Central memory CD8-positive, alpha-beta T cell (primary cell): ENCODE results near the gene PTPRC.

Source experiments
- ATAC-seq: fragments of 150-1000 bp; cut with Tn5 transposase; replicated peaks from 2 replicates; pipeline ENCODE4 v1.10.0; 2022; ENCODE audit warnings: mild to moderate bottlenecking, moderate FRiP score, moderate number of reproducible peaks; ENCODE audit not compliant: poor library complexity, severe bottlenecking; ENCODE audit errors: extremely low read depth
- DNase-seq, 2 donors: peaks; one replicate each; pipeline ENCODE4 v3.0.0; 2021; ENCODE audit warnings: low spot score in 2 of 2
- H3K27ac Mint-ChIP-seq: one replicate; pipeline ENCODE4 v1.8.0; 2022; ENCODE audit warnings: low read depth, mild to moderate bottlenecking, moderate library complexity, mixed read lengths
- H3K27me3 Mint-ChIP-seq: one replicate; pipeline ENCODE4 v1.8.0; 2022; ENCODE audit warnings: mixed read lengths
- H3K36me3 Mint-ChIP-seq: one replicate; pipeline ENCODE4 v1.8.0; 2022; ENCODE audit warnings: mild to moderate bottlenecking, moderate library complexity, mixed read lengths; ENCODE audit not compliant: insufficient read depth
- H3K4me1 Mint-ChIP-seq: one replicate; pipeline ENCODE4 v1.8.0; 2022; ENCODE audit warnings: mixed read lengths
- H3K4me3 Mint-ChIP-seq: one replicate; pipeline ENCODE4 v1.8.0; 2022; ENCODE audit warnings: mild to moderate bottlenecking, moderate library complexity, mixed read lengths
- H3K9me3 Mint-ChIP-seq: one replicate; pipeline ENCODE4 v1.8.0; 2022; ENCODE audit warnings: mixed read lengths

The PTPRC gene

GRCh38 chr1:198805498-198806151 is 166.8 kb downstream of the PTPRC start:
- no peaks in the 10 kb centered on the region for H3K27me3 Mint-ChIP-seq
- H3K4me3 Mint-ChIP-seq, result no peak overlapping the region
- no peaks in the 10 kb centered on the region for H3K9me3 Mint-ChIP-seq
- no peaks in the 10 kb centered on the region for H3K36me3 Mint-ChIP-seq
- ATAC-seq (no peak), DNase-seq (no peak)
- no peak overlapping the region for H3K27ac Mint-ChIP-seq
- H3K4me1 Mint-ChIP-seq, result no peaks in the 10 kb centered on the region

- Mint-ChIP-seq H3K4me1 (no peaks in the 10 kb centered on the region), H3K27ac (no peak overlapping the region), H3K27me3 (no peaks in the 10 kb centered on the region), H3K9me3 (no peaks in the 10 kb centered on the region), H3K4me3 (no peak overlapping the region), H3K36me3 (no peaks in the 10 kb centered on the region)
- ATAC-seq, result no peak
- DNase-seq, result no peak
Measured at GRCh38 chr1:198806861-198807260, 168.0 kb downstream of the PTPRC start.
